Skin of body (tissue), 2 donors: ENCODE results near the gene MMP12. TPM values are rescaled to one million over a fixed set of nuclear protein-coding genes. Genes with fewer than 3 reads are reported as not detected.
A peak's percentile ranks its signal among the peaks of the same experiment; 100 is the strongest.

Experiments used
- DNase-seq: peaks from one replicate; lab custom pipeline; 2025; lab: John Stamatoyannopoulos, UW
- total RNA-seq: library from RNA; depleted of rRNA; stranded (reverse); fragments of >200 nt; gene quantifications from one replicate; pipeline ENCODE4 v1.2.3, GENCODE V29; 2014

Gene MMP12
- total RNA-seq, 1 donor from 2014 or later: 0.10 TPM

- DNase-seq: no peak
Observed at GRCh38 chr11:102850973-102851745, 23.6 kb downstream of the MMP12 start.

GRCh38 chr11:102849311-102849710 lies 25.5 kb downstream of the MMP12 start:
- peak; percentile 30 for DNase-seq

- no peak for DNase-seq
Observed at GRCh38 chr11:102846292-102846691, 28.5 kb downstream of the MMP12 start.

DNA sequence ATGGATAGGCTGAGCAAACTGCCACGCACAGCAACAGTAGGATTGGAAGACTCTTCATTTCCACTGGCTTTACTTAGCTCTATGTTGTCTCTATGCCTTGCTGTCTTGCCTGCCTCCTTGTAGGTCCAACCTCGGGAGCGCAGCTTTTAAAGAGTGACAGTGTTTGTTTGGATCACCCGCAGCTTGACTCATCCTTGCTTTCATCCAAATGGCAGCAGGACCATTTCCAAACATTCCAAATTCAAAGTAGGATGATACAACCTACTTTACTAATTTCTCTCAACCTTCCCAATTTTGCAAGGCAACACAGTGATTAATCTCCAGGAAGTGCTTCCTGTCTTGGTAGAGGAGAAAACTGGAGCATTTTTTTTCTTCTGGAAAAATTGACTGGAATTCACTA lies 31.3 kb downstream of the MMP12 start, which contains the start of gene MMP3:
Gene MMP3 (minus strand): TSS at position 121 of the 400 bp plus-strand sequence. CDS start 63 bp downstream, at position 58.
- no peak for DNase-seq

DNA sequence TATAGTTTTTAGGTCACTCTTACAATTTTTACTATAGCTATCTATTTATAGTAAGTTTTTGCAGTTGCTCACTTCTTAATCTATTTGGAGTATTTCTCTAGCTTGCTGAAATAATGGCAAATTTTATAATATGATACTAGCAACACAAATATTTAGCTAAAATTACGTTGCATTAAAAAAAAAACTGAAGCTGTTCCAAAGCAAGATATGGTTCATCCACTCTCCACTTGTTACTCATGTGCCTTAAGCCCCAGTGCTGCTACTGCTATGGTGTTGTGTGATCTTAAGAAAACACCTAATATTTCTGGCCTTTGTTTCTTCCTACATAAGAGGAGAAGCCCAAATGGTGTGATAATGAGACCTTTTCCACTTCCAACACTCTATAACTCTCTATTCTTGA lies 31.9 kb downstream of the MMP12 start:
- no peak for DNase-seq

GRCh38 chr11:102840018-102840417 lies 34.8 kb downstream of the MMP12 start:
- no peak for DNase-seq

GRCh38 chr11:102837646-102838045 lies 37.1 kb downstream of the MMP12 start:
- DNase-seq: no peak

- no peak for DNase-seq
Observed at GRCh38 chr11:102837156-102837555, 37.6 kb downstream of the MMP12 start.

- DNase-seq: no peak
Observed at GRCh38 chr11:102836290-102836875, 38.4 kb downstream of the MMP12 start.

DNA sequence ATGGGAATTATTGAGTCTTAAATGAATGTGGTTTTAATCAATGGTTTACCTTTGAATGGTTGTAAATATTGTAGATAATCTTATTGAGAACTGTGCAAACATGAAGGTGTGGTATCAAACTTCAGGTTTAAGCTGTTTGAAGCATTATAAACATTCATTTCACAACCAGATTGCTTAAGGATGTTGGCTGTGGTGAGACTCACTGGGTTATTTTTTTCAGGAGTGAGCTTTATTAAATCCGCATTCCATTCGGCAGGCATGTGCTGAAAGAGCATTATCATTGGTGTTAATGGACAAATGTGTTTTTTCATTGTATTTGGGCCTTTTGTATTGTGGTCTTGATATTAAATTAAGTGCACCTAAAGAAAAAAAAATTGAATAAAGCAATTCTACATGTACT lies 41.1 kb downstream of the MMP12 start:
- no peak for DNase-seq

DNA sequence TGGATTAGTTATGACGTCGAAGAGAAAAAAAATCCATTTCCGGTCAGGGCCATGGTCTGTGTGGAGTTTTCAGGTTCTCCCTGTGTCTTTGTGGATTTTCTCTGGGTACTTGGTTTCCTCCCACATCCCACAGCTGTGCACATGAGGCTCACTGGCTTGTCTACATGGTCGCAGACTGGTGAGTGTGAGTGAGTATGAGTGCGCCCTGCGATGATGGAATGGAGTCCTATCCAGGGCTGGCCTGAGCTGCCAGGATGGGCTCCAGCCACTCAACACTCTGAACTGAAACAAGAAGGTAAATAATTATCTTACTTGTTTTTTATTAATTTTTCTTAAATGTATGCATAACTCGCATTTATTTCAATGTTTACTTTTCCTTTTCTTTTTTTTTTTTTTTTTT lies 42.2 kb downstream of the MMP12 start:
- DNase-seq: no peak

GRCh38 chr11:102831489-102832440 lies 43.0 kb downstream of the MMP12 start:
- DNase-seq: peak; percentile 41

DNA sequence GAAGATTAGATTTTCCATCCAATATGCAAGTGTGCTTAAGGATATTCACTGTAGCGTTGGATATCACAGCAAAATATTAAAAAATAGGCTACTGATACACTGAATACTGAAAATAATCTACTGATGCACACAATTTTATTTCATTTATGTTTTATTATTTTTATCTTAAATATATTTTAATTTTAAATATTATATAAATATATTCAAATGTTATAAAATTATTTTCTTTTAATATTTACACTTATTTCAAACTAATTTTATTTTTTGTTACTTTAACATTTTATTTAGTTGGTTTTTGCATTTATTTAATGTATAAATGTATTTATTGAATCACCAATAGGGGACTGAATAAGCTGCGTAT lies 43.7 kb downstream of the MMP12 start:
- DNase-seq: no peak

DNA sequence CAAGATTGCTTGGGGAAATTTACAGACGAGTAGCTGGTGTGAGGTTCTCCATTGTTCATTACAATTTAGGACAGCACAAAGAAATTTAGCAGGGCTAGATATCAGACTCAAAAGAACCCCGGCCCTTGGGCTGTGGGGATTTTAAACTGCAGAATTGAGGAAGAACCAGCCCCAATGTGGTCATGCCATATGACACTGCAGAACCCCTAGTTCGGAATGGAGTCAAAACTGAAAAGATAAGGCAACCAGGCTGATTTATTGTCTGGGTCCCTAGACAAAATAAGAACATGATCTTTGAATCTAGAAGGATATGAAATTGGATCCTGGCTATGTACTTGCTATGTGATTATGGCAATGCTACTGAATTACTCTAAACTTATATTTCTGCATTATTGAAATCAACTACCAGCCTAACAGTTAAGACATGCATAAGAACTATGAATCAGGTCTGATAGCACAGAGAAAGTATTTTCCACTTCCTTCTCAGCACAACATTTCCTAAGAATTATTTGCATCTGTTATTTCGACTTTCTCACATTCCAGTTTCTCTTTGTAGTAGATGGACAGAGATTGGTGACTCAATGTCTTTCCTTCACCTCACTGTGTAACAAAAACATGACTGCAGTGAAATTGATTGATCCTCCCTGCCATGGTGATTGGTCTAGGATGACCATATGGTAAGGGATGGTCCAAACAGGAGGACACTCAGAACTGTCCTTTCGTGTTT lies 44.6 kb downstream of the MMP12 start:
- DNase-seq: no peak

GRCh38 chr11:102829316-102830000 lies 45.3 kb downstream of the MMP12 start:
- DNase-seq: no peak

DNA sequence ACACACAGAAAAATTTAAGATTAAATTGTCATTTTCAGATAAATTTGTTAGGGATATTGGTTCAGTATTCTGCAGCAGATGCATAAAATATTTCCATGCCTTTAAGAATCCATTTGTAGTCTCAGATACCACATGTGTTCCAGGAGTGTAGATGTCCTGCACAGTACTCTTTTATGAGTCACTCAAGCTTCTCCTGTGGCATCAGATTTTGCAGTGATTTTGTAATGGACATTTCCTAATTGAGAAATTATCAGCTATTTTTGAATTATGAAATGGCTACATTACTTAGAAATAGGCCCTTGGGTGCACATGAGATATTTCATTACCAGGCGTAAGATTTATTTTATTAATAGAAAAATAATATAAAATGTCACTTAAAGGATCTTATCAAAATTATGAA lies 50.2 kb downstream of the MMP12 start:
- DNase-seq: no peak

GRCh38 chr11:102819491-102819890 lies 55.3 kb downstream of the MMP12 start:
- DNase-seq: no peak

DNA sequence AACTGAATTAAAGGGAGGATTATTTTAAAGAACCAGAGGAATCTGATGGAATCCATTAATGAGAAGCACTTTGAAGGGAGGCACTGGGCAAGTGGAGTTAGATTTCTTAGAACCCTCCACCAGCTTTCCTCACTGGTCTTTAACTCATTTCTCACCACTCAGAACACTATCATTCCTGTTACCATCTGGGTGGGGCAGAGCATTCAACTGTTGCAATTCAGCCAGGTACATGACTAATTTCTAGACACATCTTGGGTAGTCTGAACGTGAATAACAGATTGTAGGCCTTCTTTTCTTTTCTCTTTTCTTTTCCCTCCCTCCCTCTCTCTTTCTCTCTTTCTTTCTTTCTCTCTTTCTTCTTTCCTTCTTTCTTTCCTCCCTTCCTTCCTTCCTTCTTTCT lies 61.3 kb downstream of the MMP12 start:
- DNase-seq: no peak
